K562 (cell line): ENCODE measurements around the gene SMIM10. TPM values are rescaled to one million over a fixed set of nuclear protein-coding genes. Genes with fewer than 3 reads are reported as not detected.

Experiments
- ARNT ChIP-seq, 2 experiments: fragments of 450-650 bp; IDR thresholded peaks; 2 replicates each; pipeline ENCODE4 v1.6.1; 2016; ENCODE audit warnings: mild to moderate bottlenecking in 1 of 2
- BCOR ChIP-seq: fragments of 450-650 bp; IDR thresholded peaks from 2 replicates; pipeline ENCODE4 v1.6.1; 2016
- BHLHE40 ChIP-seq: IDR thresholded peaks from 2 replicates; pipeline ENCODE4 v1.6.1; 2011; ENCODE audit warnings: low read length, improper control_type of control experiment
- CCNT2 ChIP-seq: IDR thresholded peaks from 2 replicates; pipeline ENCODE4 v1.6.1; 2011; ENCODE audit warnings: borderline replicate concordance, low read depth, mild to moderate bottlenecking, moderate library complexity, mixed read lengths, low read length; ENCODE audit not compliant: insufficient read length; ENCODE audit errors: extremely low read depth
- CREB1 ChIP-seq, 2 experiments: sonication (generic) in 1 of 2; formaldehyde crosslinking in 1 of 2; IDR thresholded peaks; 2 replicates each; pipeline versions ENCODE4 v1.6.1 to v1.8.0; 2012 to 2022; ENCODE audit warnings: inconsistent platforms in 1 of 2, mild to moderate bottlenecking in 1 of 2, missing genetic modification reagents in 1 of 2, moderate library complexity in 1 of 2
- ELF1 ChIP-seq: fragments of 200-800 bp; sonication (Bioruptor generic); IDR thresholded peaks from 2 replicates; pipeline ENCODE4 v1.6.1; 2016; ENCODE audit warnings: missing genetic modification characterization, missing compliant biosample characterization
- EP400 ChIP-seq: fragments of 450-650 bp; IDR thresholded peaks from 2 replicates; pipeline ENCODE4 v1.6.1; 2017; ENCODE audit warnings: antibody characterized with exemption, mild to moderate bottlenecking, moderate library complexity
- ESRRA ChIP-seq: fragments of 450-650 bp; IDR thresholded peaks from 2 replicates; pipeline ENCODE4 v1.6.1; 2014; ENCODE audit warnings: low read depth, mild to moderate bottlenecking, moderate library complexity, borderline replicate concordance
- FOSL1 ChIP-seq: fragments of 200-800 bp; sonication (Bioruptor generic); conservative IDR thresholded peaks from 2 replicates; pipeline ENCODE4 v1.6.1; 2016; ENCODE audit warnings: missing genetic modification characterization, missing compliant biosample characterization
- FOXP1 ChIP-seq: sonication (generic); formaldehyde crosslinking; IDR thresholded peaks from 2 replicates; pipeline ENCODE4 v1.8.0; 2022; ENCODE audit warnings: mild to moderate bottlenecking, missing genetic modification reagents
- GABPB1 ChIP-seq: sonication (generic); formaldehyde crosslinking; IDR thresholded peaks from 2 replicates; pipeline ENCODE4 v1.8.0; 2022; ENCODE audit warnings: mild to moderate bottlenecking, missing genetic modification reagents
- GTF2A2 ChIP-seq: IDR thresholded peaks from 2 replicates; pipeline ENCODE4 v1.6.1; 2016; ENCODE audit warnings: mild to moderate bottlenecking, missing genetic modification characterization, missing compliant biosample characterization
- JUND ChIP-seq, 2 experiments: IDR thresholded peaks; 2 replicates in 1 of 2; 3 replicates in 1 of 2; pipeline ENCODE4 v1.6.1; 2011; ENCODE audit warnings: borderline replicate concordance in 2 of 2, low read depth in 2 of 2, low read length in 2 of 2, improper control_type of control experiment in 1 of 2, missing biosample characterization in 1 of 2, missing genetic modification characterization in 1 of 2, missing genetic modification reagents in 1 of 2
- KLF10 ChIP-seq: fragments of 250-450 bp; sonication (Bioruptor Pico); IDR thresholded peaks from 2 replicates; pipeline ENCODE4 v1.6.1; 2021; ENCODE audit warnings: matching md5 sums
- MTA3 ChIP-seq: fragments of 450-650 bp; formaldehyde crosslinking; IDR thresholded peaks from 2 replicates; pipeline ENCODE4 v1.6.1; 2017; ENCODE audit warnings: mild to moderate bottlenecking, borderline replicate concordance
- NONO ChIP-seq, 2 experiments: fragments of 200-400 bp in 1 of 2; fragments of 450-650 bp in 1 of 2; formaldehyde crosslinking in 1 of 2; IDR thresholded peaks; 2 replicates each; pipeline ENCODE4 v1.6.1; 2017; ENCODE audit warnings: low read depth in 2 of 2, mild to moderate bottlenecking in 2 of 2, moderate library complexity in 2 of 2, low read length in 1 of 2
- PPARD ChIP-seq: fragments of 250-450 bp; sonication (Bioruptor Pico); IDR thresholded peaks from 2 replicates; pipeline ENCODE4 v1.8.0; 2022; ENCODE audit warnings: inconsistent platforms, mild to moderate bottlenecking, moderate library complexity
- RBM17 ChIP-seq: fragments of 200-400 bp; formaldehyde crosslinking; IDR thresholded peaks from 2 replicates; pipeline ENCODE4 v1.6.1; 2017; ENCODE audit warnings: low read depth, mild to moderate bottlenecking, low read length, borderline replicate concordance
- SMAD4 ChIP-seq: fragments of 250-450 bp; sonication (Bioruptor Pico); conservative IDR thresholded peaks from 2 replicates; pipeline ENCODE4 v1.8.0; 2021; ENCODE audit warnings: inconsistent platforms, mild to moderate bottlenecking, moderate library complexity
- SMARCB1 ChIP-seq: IDR thresholded peaks from 2 replicates; pipeline ENCODE4 v1.6.1; 2011; ENCODE audit warnings: improper control_type of control experiment, low read depth; ENCODE audit not compliant: insufficient read length
- SPI1 ChIP-seq: IDR thresholded peaks from 2 replicates; pipeline ENCODE4 v1.6.1; 2011; ENCODE audit warnings: low read depth, low read length, control low read depth, borderline replicate concordance
- TGIF2 ChIP-seq: sonication (generic); formaldehyde crosslinking; IDR thresholded peaks from 2 replicates; pipeline ENCODE4 v1.8.1; 2022; ENCODE audit warnings: mild to moderate bottlenecking, missing genetic modification reagents, moderate library complexity
- ZBTB7A ChIP-seq: IDR thresholded peaks from 2 replicates; pipeline ENCODE4 v1.6.1; 2011; ENCODE audit warnings: low read depth, mild to moderate bottlenecking, low read length, moderate library complexity, borderline replicate concordance; ENCODE audit not compliant: control insufficient read depth
- polyA plus RNA-seq, 8 experiments: library from polyadenylated mRNA; depleted of rRNA in 4 of 8; stranded (reverse) in 5 of 8; unstranded in 3 of 8; fragments of >200 nt; fragmentation: Nextera tagmentation in 2 of 8; fragmentation: Illumina TruSeq in 1 of 8; extraction: Ambion mirVana in 2 of 8; extraction: Trizol in 1 of 8; gene quantifications; 2 replicates each; pipeline versions ENCODE4 v1.2.1 to v1.2.3, GENCODE V29; 2011 to 2014; ENCODE audit warnings: inconsistent platforms in 1 of 8, missing spikeins in 1 of 8
- total RNA-seq, 7 experiments: library from RNA; depleted of rRNA in 6 of 7; stranded (reverse); fragments of >200 nt in 6 of 7; fragmentation: Illumina TruSeq in 2 of 7; extraction: Trizol in 2 of 7; gene quantifications; 2 replicates each; pipeline versions ENCODE4 v1.2.1 to v1.2.3, GENCODE V29; 2011 to 2021; ENCODE audit warnings: low replicate concordance in 1 of 7
- TF ChIP-seq, protein P1 (sequence below): fragments of 250-450 bp; sonication (Bioruptor Pico); IDR thresholded peaks from 2 replicates; pipeline ENCODE4 v1.5.0; 2021; ENCODE audit warnings: mild to moderate bottlenecking, borderline replicate concordance

Gene SMIM10
- total and polyA plus RNA-seq, 9 of the 15 experiments (the other 6 are each of a cell fraction or from before 2014, with no cell fraction given) = 2.1 to 25.3 (median 16.4) TPM

DNA sequence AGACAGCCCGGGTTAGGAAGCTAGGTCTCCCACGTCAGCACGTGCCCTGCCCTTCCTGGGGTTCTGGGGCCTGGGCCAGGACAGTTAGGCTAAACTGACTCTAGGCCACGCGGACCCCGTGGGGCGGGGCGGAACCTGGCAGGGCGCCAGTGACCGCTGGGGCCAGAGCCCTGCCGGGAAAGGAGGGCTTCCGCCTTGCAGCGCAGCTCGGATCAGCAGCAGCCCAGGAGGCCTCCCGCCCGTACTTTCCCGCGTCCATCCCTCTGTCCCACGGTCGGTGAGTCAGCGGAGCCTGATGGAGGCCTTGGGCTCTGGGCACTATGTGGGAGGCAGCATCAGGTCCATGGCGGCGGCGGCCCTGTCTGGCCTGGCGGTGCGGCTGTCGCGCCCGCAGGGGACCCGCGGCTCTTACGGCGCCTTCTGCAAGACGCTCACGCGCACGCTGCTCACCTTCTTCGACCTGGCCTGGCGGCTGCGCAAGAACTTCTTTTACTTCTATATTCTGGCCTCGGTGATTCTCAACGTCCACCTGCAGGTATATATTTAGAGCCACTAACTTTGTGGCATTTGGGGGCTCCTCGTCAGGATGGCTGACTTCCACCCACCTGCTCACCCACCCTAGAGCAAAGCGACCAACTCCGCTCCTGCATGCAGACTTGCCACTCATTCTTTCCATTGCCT lies at the start of gene SMIM10 (continued):
- peak; percentile 75 for TF ChIP-seq ELF1
- TF ChIP-seq BHLHE40 = peak; percentile 83
- TF ChIP-seq TGIF2 (CRISPR knock-in tag) = no peak
- peak; percentile 82 for TF ChIP-seq EP400
- TF ChIP-seq KLF10 (CRISPR knock-in tag) = no peak
- peak; percentile 80 for TF ChIP-seq SMAD4 (CRISPR knock-in tag)
- TF ChIP-seq FOSL1 (tag) = peak; percentile 79
- peak; percentile 60 for TF ChIP-seq JUND (IDR thresholded peaks at IDR 0.05; ENCODE audit: borderline replicate concordance, low read depth, low read length)
- peak; percentile 41; the same call in 1 of the 3 replicates for TF ChIP-seq JUND (tag; IDR thresholded peaks at IDR 0.05; ENCODE audit: borderline replicate concordance, low read depth, low read length)
- no peak for TF ChIP-seq GTF2A2 (tag)
- TF ChIP-seq SMARCB1 = no peak
- 0 out of 2 replicates have a peak, but pooled peaks have one; percentile 25 for TF ChIP-seq SPI1
- no peak for TF ChIP-seq CREB1 (IDR thresholded peaks at IDR 0.05)
- peak; percentile 47; the same call in 1 of the 2 replicates for TF ChIP-seq CREB1 (CRISPR knock-in tag; IDR thresholded peaks at IDR 0.05)
- 0 out of 4 replicates have a peak, but pooled peaks of 1 of the 2 experiments have one; percentile 9 for TF ChIP-seq NONO (IDR thresholded peaks at IDR 0.05; ENCODE audit: low read depth in 2 of 2, low read length in 1 of 2)
- no peak for TF ChIP-seq RBM17
- TF ChIP-seq CCNT2 = peak; percentile 79
- no peak for TF ChIP-seq ARNT (IDR thresholded peaks at IDR 0.05)
- 0 out of 2 replicates have a peak, but pooled peaks have one; percentile 8 for TF ChIP-seq BCOR
- TF ChIP-seq, protein P1, sequence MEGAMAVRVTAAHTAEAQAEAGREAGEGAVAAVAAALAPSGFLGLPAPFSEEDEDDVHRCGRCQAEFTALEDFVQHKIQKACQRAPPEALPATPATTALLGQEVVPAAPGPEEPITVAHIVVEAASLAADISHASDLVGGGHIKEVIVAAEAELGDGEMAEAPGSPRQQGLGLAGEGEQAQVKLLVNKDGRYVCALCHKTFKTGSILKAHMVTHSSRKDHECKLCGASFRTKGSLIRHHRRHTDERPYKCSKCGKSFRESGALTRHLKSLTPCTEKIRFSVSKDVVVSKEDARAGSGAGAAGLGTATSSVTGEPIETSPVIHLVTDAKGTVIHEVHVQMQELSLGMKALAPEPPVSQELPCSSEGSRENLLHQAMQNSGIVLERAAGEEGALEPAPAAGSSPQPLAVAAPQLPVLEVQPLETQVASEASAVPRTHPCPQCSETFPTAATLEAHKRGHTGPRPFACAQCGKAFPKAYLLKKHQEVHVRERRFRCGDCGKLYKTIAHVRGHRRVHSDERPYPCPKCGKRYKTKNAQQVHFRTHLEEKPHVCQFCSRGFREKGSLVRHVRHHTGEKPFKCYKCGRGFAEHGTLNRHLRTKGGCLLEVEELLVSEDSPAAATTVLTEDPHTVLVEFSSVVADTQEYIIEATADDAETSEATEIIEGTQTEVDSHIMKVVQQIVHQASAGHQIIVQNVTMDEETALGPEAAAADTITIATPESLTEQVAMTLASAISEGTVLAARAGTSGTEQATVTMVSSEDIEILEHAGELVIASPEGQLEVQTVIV (CRISPR knock-in tag) = no peak
- peak; percentile 74 for TF ChIP-seq GABPB1 (CRISPR knock-in tag)
- TF ChIP-seq PPARD (CRISPR knock-in tag) = no peak
- peak; percentile 44; the same call in 1 of the 2 replicates for TF ChIP-seq ZBTB7A
- peak; percentile 25; the same call in 1 of the 2 replicates for TF ChIP-seq MTA3
- peak; percentile 86 for TF ChIP-seq FOXP1 (CRISPR knock-in tag)
- peak; percentile 75; the same call in 1 of the 2 replicates for TF ChIP-seq ESRRA
